HG03521 (cell line): Measurements from ENCODE around the gene UBE2H.
"Not testable (repeated sequence)": the region's sequence is repeated elsewhere in the genome, so short reads cannot be mapped to it uniquely, and the experiment has no call there.

Experiments
- ATAC-seq: cut with Tn5 transposase; IDR thresholded peaks from one replicate; pipeline ENCODE4 v1.9.1; 2021; ENCODE audit warnings: mild to moderate bottlenecking, moderate library complexity; ENCODE audit not compliant: unreplicated experiment

UBE2H gene

DNA sequence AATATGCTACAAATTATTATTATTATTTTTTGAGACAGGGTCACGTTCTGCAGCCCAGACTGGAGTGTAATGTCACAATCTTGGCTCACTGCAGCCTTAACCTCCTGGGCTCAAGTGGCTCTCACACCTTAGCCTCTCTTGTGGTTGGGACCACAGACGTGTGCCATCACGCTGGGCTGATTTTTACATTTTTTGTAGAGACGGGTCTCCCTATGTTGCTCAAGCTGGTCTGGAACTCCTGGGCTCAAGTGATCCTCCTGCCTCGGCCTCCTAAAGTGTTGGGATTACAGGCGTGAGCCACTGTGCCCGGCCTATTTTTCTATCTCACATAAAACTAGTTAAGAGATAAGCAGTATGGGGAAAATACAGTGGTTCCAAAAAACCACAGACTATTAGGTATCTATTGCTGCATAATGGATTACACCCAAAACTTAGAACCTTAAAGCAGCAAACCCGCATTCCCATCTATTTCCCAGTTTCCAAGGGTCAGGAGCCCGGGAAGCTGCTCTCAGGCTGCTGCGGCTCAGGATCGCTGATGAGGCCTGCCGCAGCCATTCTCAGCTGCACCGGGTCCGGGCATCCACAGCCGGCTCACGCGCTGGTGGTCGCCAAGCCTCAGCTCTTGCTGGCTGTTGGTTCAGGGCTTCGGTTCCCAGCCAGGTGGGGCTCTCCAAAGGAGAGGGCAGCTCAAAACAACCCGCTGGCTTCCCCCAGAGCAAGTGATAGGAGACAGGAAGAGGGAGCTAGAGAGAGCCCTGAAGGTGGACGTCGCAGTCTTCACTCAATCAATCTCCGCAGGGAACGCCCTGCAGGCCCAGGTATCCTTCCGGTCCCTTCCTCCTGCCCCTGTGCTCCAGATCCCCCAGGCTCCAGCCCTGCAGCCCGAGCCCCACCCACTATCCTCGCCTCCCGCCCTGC is 128.2 kb downstream of the UBE2H start:
- ATAC-seq, result peak; percentile 27

DNA sequence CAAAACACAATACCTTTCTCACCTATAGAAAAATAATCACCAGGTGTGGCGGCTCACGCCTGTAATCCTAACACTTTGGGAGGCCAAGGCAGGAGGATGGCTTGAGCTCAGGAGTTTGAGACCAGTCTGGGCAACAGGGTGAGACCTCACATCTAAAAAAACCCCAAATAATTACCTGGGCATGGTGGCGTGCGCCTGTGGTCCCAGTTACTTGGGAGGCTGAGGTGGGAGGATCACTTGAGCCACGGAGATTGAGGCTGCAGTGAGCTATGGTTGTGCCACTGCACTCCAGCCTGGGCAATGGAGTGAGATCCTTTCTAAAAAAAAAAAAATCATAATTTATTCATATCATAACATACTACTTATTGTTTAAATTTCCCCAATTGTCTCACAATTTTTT is 129.6 kb downstream of the UBE2H start:
- not testable (repeated sequence) for ATAC-seq

DNA sequence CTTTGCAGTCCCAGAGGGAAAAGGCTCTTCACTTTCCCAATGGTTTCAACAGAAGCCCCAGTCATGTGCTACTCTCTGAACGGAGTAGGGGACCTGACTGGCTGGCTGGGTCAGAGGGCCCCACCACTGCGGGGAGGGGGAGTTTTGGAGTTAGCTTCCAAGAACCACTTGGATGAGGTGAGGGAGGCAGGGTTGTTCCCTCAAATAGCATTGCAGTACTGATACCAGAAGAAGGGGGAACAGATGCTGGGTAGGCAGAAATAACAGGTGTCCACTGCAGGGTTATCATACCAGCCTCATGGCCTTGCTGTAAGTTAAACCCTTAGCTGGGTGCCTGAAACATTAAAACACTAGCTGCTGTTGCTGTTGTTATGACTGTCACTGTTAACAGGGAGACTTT is 131.3 kb downstream of the UBE2H start:
- no peak for ATAC-seq

DNA sequence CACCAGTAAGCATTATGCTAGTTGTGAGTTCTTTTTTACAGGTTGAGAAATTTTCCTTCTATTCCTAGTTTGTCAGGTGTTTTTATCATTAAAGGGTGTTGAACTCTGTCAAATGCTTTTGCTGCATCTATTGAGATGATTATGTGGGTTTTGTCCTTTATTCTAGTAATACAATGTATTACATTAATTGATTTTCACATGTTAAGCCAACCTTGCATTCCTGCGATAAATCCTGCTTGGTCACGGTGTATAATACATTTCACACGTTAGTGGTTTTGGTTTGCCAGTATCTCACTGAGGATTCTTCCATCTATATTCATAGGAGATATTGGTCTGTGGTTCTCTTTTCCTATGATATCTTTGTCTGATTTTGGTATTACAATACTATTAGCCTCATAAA is 136.0 kb downstream of the UBE2H start:
- no peak for ATAC-seq

DNA sequence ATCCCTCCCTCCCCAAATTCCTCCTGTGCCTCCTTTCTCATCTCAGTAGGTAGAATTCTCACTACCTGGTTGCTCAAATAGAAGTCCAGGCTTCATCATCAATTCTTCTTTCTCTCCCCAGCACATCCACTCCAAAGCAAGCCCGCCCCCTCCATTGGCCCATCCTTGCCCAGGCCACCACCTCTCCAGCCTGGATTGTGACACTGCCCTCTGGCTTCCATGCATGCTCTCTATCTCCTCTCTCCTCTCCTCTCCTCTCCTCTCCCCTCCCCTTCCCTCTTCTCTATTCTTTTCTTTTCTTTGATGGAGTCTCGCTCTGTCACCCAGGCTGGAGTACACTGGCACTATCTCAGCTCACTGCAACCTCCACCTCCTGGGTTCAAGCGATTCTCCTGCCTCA is 144.9 kb downstream of the UBE2H start:
- no peak for ATAC-seq

DNA sequence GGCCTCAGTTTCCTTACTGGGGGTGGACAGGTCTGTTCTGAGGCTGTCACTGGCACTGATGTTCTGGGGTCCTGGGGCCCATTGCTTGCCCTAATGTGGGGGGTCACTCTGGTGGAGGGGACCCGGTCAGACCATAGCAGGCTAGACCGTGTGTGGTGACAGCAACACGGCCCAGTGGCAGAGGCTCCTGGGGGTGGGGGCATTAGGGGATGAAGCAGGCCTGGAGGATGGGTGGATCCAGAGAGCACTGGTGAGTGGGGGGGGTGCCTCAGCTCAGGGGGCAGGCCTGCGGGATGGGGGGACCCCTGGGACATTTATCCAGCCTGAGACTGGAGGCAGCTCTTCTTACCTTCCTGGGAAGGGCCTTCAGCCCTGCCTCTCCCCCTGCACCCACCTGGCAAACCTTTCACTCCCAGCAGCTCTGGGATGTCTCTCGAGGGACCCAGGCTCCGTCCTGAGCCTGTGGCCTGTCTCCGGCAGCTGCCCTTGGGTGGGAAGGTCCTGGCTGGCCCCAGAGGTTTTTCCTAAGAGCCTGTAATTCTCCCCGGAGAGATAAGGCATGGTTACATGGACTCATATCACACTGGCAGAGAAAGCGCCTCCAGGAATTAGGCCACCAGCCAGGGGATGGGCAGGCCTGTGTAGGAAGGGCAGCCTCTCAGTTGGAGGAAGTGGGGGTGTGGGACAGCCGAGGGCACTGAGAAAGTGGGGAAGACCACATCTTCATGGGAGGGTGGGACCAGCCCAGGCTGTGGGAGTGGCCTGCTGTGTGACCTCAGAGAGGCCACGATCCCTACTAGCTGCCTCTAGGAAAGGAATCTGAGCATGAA is 147.7 kb downstream of the UBE2H start:
- ATAC-seq, result no peak

DNA sequence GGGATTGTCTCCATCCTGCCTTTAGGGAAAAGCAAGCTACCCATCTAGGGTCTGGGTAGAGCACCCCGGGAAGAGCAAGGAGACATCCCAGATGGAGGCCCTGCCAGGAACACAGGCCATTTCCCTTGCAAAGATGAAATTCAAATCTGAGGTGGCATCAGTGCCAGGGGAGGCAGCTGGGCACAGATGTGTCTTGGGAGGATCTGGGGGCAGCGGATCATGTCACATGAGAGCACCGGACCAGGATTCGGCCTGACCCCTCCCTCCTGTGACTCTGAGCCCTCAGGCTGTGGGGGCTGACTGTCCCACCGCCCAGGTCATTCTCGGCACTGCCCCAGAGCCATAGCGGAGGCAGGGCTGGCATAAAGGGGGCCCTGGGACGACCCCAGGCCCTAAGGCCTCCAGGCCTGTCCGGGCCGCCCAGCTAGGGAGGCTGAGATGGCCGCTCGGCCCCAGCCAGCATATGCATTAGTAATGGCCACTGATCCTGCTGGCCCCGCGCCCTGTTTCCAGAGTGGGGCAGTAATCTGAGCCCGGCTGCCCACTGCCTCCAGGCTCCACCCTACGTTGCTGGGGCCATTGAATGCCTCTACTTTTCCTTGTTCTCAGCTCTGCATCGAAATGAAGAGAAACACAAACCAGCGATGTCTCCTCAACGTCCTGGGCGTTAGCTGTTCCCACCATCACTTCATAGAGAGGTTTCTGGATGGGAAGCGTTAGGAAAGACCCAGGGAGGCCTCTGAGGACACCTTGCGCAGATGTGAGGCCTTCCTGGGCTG is 148.5 kb downstream of the UBE2H start:
- no peak for ATAC-seq

DNA sequence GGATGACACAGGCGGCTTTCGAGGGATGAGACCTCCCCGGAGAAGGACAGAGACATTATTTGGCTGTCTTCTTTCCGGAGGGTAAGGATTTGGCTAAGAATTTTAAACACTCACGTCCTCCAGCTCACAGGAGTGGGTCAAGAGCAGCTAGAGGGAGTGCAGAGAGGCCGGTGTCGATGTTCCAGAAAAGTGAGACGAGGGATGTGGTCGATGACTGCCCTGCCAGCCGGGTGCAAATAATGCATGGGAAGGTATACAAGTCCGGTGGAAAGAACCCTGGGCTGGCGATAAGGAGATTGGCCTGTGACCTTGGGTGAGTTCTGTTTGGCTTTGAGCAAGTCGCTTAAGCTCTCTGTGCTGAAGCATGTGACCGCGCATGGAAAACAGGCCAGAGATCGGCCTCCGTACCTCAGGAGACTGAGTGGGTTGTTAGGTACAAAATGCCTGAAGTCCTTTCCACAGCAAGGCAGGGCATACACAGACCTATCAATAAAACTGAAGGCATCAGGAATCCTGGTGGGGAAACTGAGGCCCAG is 149.1 kb downstream of the UBE2H start:
- ATAC-seq, result no peak

DNA sequence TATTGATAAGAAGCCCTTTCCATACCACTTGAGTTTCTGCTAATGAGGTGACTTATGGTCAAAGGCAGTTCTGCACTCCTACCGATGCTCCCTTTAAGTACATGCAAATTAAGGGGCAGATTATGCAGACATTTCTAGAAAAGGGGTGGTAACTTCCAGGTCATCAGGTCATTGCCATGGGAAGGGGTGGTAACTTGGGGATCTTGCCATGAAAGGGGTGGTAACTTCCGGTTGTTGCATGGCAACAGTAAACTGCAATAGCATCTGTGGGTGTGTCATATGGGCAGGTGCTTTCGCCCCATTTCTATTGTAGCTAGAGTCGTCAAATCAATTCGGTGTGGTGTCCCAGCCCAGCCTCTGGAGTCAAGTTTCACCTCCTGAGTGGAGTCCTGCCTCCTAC is 150.9 kb downstream of the UBE2H start:
- no peak for ATAC-seq

DNA sequence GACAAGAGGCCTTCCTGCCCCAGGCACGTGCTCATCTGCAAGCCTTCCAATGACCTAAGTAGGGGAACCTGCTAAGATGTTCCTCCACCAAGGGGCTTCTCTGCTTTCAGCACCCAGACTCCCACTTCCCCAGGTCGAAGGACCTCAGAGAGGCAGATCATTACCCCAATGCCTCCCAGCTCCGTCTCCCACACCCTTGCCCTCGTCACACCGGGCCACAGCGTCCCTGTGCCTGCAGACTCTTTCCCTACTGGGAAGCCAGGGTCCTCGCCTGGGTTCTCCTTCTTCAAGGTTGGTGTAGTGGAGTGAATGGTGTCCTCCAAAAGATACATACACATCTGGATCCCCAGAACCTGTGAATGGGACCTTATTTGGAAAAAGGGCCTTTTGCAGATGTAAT is 151.9 kb downstream of the UBE2H start:
- ATAC-seq, result no peak

DNA sequence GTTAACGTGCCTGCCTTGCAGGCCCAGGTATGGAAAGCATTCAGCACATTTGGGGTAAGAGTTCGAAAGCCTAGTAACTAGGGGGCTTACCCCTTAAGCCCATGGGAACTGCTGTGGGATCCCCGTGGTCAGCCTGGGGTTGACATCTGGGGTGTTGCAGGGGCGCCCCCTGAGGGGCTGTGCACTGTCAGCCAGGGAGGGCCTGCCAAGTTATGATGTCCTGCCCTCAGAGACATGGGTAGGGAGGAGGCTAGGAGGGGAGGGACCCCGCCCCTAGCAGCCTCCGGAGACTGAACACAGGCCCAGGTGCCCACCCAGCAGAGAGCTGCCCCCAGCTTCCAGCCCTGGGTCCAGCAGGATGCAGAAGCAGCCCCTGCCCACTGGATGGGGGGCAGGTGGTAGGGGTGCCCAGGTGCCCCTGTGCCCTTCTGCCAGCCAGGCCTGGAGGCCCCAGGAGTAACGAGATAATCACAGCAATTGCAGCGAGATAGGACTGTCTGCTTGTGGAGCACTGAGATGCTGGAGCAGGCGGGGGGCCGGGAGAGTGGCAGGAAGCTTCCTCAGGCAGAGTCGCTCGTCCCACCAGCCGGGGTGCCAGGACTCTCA is 153.3 kb downstream of the UBE2H start:
- ATAC-seq, result no peak

DNA sequence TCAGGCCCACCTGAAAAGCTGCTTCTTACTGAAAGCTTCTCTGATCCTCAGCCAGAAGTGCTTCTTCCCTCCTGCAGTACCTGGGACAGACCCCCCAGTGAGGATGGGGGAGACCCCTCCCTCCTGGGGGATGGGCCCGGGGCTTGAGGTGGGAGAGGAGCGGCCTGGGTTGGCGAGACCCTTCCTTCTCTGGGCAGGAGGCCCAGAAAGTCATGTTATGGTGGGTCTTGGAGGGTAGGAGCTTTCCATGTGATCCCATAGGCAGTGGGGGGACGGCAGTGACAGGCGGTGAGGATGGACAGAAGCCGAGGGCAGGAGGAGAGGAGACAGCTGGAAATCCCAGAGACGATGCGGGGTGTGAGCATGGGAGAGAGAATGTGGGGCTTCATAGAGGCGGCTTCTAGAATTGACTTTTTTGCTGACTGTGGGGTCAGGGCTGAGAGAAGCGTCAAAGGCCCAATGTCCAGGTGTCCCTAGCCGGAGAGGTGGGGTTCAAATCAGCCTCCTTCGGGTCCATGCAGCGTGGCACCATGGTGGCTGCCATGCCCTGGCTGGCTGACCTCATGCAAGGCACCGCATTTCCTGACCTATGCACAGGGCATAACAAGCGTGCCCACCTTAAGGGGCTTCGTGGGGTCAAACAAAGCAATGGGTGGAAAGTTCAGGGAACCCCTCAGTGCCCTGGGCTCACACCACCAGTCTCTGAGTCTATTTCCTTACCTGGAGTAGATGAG is 154.0 kb downstream of the UBE2H start:
- no peak for ATAC-seq

DNA sequence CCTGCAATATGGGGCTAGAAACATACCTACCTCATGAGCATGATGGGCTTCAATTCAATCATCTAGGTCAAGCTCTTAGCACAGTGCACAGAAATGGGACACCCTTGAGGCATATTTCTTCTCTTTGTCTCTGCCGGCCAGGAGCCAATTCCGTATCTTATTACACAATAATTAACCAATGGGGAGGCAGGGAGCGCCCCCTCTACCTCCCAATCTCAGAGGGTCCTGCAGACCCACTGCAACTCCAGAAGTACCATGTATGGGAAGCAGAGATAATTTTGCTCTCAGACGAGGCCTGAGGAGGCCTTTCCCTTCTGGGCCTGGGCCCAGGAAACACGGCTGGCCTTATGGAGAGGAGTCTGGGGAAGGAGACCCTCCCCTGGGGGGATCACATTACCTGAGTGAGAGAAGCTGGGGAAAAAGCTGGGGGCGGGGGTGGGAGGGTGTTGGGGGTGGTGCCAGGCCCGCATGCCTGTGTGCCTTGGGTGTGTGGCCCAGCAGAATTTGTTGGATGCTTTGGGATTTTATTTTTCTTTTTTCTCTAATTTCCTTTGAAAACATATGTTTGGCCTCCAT is 155.5 kb downstream of the UBE2H start:
- ATAC-seq, result no peak

DNA sequence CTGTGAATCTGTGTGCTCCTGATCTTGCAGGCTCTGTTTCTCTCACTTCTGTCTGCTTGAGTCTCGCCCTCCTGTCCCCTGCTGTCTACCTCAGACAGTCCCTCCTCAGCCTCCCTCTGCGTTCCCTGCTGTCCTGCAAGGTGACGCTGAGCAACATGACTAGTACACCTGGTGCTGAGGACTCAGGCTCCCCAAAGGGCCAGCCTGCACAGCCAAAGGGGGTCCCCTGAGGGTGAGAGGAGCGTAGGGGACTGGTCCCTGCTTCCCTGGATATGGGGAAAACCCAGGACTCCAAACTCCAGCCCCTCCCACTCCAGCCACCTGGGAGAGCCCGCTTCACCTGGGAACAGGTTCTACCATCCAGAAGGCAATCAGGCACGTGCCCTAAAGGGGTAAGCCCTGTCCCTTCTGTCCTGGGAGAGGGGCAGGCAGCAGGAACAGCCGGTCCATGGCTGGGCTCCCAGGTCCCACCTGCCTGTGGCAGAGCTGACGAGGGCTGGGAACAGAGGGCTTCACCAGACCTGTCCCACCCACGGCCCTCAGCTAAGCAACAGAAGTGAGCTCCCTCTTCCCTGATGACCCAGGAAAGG is 156.5 kb downstream of the UBE2H start:
- ATAC-seq, result no peak

DNA sequence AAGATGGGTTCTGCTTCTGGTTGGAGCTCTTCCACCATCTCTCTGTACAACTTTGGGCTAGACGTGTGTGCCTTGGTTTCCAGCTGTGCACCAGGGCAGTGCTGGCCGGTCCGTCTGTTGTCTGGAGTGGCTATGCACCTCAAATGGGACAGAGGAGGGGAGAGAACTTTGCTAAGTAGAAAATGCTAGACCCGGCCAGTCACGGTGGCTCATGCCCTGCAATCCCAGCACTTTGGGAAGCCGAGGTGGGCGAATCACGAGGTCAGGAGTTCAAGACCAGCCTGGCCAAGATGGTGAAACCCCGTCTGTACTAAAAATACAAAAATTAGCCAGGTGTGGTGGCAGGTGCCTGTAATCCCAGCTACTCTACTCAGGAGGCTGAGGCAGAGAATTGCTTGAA is 158.3 kb downstream of the UBE2H start:
- ATAC-seq, result not testable (repeated sequence)

DNA sequence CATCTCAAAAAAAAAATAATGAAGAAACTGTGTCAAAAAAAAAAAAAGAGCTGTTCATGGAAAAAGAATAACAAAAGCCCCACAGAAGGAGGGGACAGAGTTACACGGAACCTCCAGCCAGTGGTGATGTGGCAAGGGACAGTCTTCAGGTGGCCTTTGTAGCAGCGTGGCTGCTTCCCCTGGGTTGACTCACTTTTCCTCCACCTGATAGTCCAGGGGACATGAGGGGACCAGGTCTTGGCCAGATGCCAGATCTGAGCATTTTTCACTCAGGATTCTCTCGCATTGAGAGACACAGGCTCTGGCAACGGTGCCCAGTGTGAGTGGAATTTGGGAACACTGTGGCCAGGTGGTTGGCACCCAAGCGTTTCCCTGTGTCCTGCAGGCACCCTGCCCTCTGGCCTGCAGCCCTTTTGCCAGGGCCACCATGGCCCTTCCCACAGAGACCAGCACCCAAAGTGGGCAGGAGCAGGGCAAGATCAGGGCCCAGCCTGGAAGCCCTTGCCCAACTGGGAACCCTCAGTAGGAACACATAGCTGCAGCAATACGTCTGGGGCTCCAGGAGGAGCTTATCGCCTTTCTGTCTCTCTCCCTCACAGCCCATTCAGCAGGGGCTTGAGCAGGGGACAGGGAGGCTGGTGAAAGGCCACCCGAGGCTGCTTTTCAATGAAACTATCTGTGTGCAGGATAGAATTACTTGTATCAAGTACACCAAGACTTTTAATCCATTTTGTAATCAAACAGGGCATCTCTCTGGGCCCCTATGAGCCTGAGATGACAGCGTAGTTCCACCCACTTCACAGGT is 159.1 kb downstream of the UBE2H start:
- no peak for ATAC-seq

DNA sequence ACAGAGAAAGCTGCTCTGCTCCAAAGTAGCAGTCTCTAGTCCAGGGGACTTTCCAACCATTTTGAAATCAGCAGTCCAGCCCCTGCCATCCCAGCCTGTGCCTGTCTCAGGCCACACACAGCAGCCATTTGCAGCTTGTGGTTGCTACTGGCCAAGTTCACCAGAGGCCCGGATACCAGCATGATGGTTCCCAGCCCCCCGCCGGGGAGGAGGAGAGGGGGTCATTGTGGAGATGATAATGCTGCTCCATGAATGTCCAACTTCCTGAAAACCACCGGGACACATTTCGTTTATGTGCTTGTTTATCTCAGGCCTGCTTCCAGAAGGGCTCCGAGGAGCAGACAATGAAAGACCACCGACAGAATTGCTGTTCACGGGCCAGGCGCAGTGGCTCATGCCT is 160.0 kb downstream of the UBE2H start:
- ATAC-seq, result no peak

DNA sequence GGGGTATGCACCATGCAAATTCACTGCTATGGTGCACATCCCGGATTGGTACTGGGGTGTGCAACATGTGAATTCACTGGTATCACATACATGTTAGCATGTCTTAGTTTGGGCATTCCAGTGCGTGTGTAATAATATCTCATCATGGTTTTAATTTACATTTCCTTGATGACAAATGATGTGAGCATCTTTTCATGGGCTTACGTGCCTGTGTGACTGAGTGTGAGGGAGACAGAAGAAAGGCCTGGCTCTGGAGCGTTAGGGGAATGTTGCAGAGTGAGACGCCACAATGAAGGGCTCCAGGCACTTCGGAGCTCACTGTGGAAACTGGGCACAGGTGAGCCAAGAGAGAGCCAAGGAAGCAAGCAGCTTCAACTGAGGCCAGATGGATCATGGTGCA is 162.6 kb downstream of the UBE2H start:
- no peak for ATAC-seq
